HepG2 (cell line): ENCODE measurements around the gene TP53AIP1. TPM values are rescaled to one million over a fixed set of nuclear protein-coding genes. Genes with fewer than 3 reads are reported as not detected.

Experiments used
- ATAC-seq: fragments of 200-7000 bp; cut with Tn5 transposase; 3 replicates; pipeline ENCODE4 v1.9.1; 2020; ENCODE audit warnings: mild to moderate bottlenecking, moderate library complexity
- BruUV-seq: library from RNA; stranded (reverse); fragments of 400-500 nt; replicated peaks from 2 replicates; lab custom pipeline; 2021; lab: Mats Ljungman, UMichigan
- CTCF ChIA-PET: fragments of 300-600 bp; formaldehyde crosslinking; extraction: SDS; loops from one replicate; lab custom pipeline; 2021; ENCODE audit warnings: low total read pairs, inconsistent platforms, low intra/inter-chr PET ratio; lab: Yijun Ruan, JAX
- POLR2A ChIA-PET: fragments of 350-600 bp; sonication (Branson Sonifier 250); formaldehyde crosslinking; loops from one replicate; lab custom pipeline; 2020; ENCODE audit warnings: antibody characterized with exemption, inconsistent platforms; lab: Yijun Ruan, JAX
- DNase-seq: peaks from one replicate; pipeline ENCODE4 v3.0.0-alpha.2; 2015; ENCODE audit warnings: low spot score
- FAIRE-seq: peaks from 3 replicates; lab custom pipeline; 2011; peaks lifted over from hg19 to GRCh38; lab: Jason Lieb, UNC
- H2AFZ ChIP-seq: one replicate; pipeline ENCODE4 v1.6.1; 2011; ENCODE audit warnings: low read length, inconsistent platforms
- H3K27ac ChIP-seq: fragments of 300-600 bp; 3 replicates; pipeline ENCODE4 v1.8.0; 2011; ENCODE audit warnings: mixed run types, mild to moderate bottlenecking, mixed read lengths, low read length, inconsistent platforms; ENCODE audit not compliant: insufficient read depth; ENCODE audit errors: extremely low read length
- H3K27me3 ChIP-seq, 2 experiments: fragments of 200-600 bp in 1 of 2; 2 replicates in 1 of 2; 3 replicates in 1 of 2; pipeline versions ENCODE4 v1.6.0 to v1.8.0; 2011; ENCODE audit warnings: low read length in 2 of 2, mild to moderate bottlenecking in 2 of 2, moderate library complexity in 2 of 2, inconsistent platforms in 1 of 2; ENCODE audit not compliant: insufficient read depth in 2 of 2, control insufficient read depth in 1 of 2
- H3K36me3 ChIP-seq, 2 experiments: fragments of 200-600 bp in 1 of 2; replicated peaks in 1 of 2; 2 replicates in 1 of 2; 3 replicates in 1 of 2; pipeline versions ENCODE4 v1.5.1 to v1.8.0; 2011; ENCODE audit warnings: low read length in 2 of 2, inconsistent platforms in 1 of 2; ENCODE audit not compliant: insufficient read depth in 2 of 2, control insufficient read depth in 1 of 2
- H3K4me1 ChIP-seq: 2 replicates; pipeline ENCODE4 v1.5.1; 2012; ENCODE audit warnings: low read length, inconsistent platforms; ENCODE audit not compliant: insufficient read depth
- H3K4me2 ChIP-seq: 2 replicates; pipeline ENCODE4 v1.6.0; 2011; ENCODE audit warnings: low read depth, low read length, inconsistent platforms
- H3K4me3 ChIP-seq, 3 experiments: fragments of 200-600 bp in 1 of 3; sonication (generic), shearing (Covaris generic) in 1 of 3; replicated peaks in 1 of 3; 2 replicates each; pipeline ENCODE4 v1.5.1; 2011 to 2016; ENCODE audit warnings: low read length in 3 of 3, inconsistent platforms in 2 of 3, low read depth in 2 of 3, mild to moderate bottlenecking in 2 of 3, control low read depth in 1 of 3, mixed read lengths in 1 of 3; ENCODE audit not compliant: insufficient read depth in 1 of 3
- H3K79me2 ChIP-seq: one replicate; pipeline ENCODE4 v1.6.1; 2011; ENCODE audit warnings: low read length, inconsistent platforms; ENCODE audit not compliant: insufficient read depth
- H3K9ac ChIP-seq: 2 replicates; pipeline ENCODE4 v1.6.0; 2011; ENCODE audit warnings: mild to moderate bottlenecking, low read depth, low read length, inconsistent platforms; ENCODE audit not compliant: insufficient read depth
- H3K9me3 ChIP-seq: 2 replicates; pipeline ENCODE4 v1.5.1; 2012; ENCODE audit warnings: mild to moderate bottlenecking, low read length
- H4K20me1 ChIP-seq: 2 replicates; pipeline ENCODE4 v1.6.0; 2011; ENCODE audit warnings: inconsistent platforms, mild to moderate bottlenecking, low read length, moderate library complexity; ENCODE audit not compliant: insufficient read depth
- GZF1 ChIP-seq: sonication (generic); formaldehyde crosslinking; IDR thresholded peaks from 2 replicates; pipeline ENCODE4 v1.5.1; 2020; ENCODE audit warnings: mild to moderate bottlenecking, missing genetic modification reagents
- HNRNPL ChIP-seq: fragments of 200-400 bp; formaldehyde crosslinking; IDR thresholded peaks from 2 replicates; pipeline ENCODE4 v1.6.1; 2017; ENCODE audit warnings: mild to moderate bottlenecking, low read depth, low read length
- KAT2B ChIP-seq: fragments of 150-350 bp; IDR thresholded peaks from 2 replicates; pipeline ENCODE4 v1.6.1; 2014; ENCODE audit warnings: low read depth, low read length, borderline replicate concordance
- MBD4 ChIP-seq: IDR thresholded peaks from 2 replicates; pipeline ENCODE4 v1.6.1; 2012; ENCODE audit warnings: low read length, inconsistent platforms, borderline replicate concordance
- NONO ChIP-seq, 2 experiments: fragments of 450-650 bp in 1 of 2; sonication (generic) in 1 of 2; formaldehyde crosslinking in 1 of 2; IDR thresholded peaks in 1 of 2; conservative IDR thresholded peaks in 1 of 2; 2 replicates each; pipeline versions ENCODE4 v1.6.1 to v1.8.0; 2017 to 2022; ENCODE audit warnings: mild to moderate bottlenecking in 1 of 2, missing genetic modification reagents in 1 of 2, moderate library complexity in 1 of 2
- TCF12 ChIP-seq, 2 experiments: fragments of 450-650 bp in 1 of 2; sonication (generic) in 1 of 2; formaldehyde crosslinking in 1 of 2; IDR thresholded peaks; 2 replicates each; pipeline versions ENCODE4 v1.6.1 to v1.8.0; 2017 to 2022; ENCODE audit warnings: antibody characterized with exemption in 1 of 2, mild to moderate bottlenecking in 1 of 2, missing genetic modification reagents in 1 of 2, moderate library complexity in 1 of 2
- ZBTB46 ChIP-seq: sonication (generic); formaldehyde crosslinking; IDR thresholded peaks from 2 replicates; pipeline ENCODE4 v1.4.0; 2020; ENCODE audit warnings: mild to moderate bottlenecking, missing genetic modification reagents, borderline replicate concordance
- ZNF101 ChIP-seq: sonication (generic); formaldehyde crosslinking; IDR thresholded peaks from 2 replicates; pipeline ENCODE4 v1.4.0; 2020; ENCODE audit warnings: mild to moderate bottlenecking, low read depth, missing genetic modification reagents, borderline replicate concordance
- ZNF572 ChIP-seq: sonication (generic); formaldehyde crosslinking; IDR thresholded peaks from 2 replicates; pipeline ENCODE4 v1.5.1; 2020; ENCODE audit warnings: mild to moderate bottlenecking, missing genetic modification reagents
- ZNF761 ChIP-seq: sonication (generic); formaldehyde crosslinking; conservative IDR thresholded peaks from 2 replicates; pipeline ENCODE4 v1.4.0; 2020; ENCODE audit warnings: mild to moderate bottlenecking, missing genetic modification reagents
- ZNF878 ChIP-seq: sonication (generic); formaldehyde crosslinking; IDR thresholded peaks from 2 replicates; pipeline ENCODE4 v1.8.1; 2023; ENCODE audit warnings: mild to moderate bottlenecking, missing genetic modification reagents, moderate library complexity
- WGBS: methylation state at CpG from one replicate; pipeline ENCODE4 v1.1.6; 2017; ENCODE audit warnings: low lambda C conversion rate; 5-methylcytosine and 5-hydroxymethylcytosine counted together
- in situ Hi-C: cut with HindIII; loops from 2 replicates; pipeline ENCODE4 v1.10.0; 2017; ENCODE audit warnings: low pct_unique_long_range_greater_than_20kb; ENCODE audit not compliant: extremely low pct_ligation_motif_present
- intact Hi-C: fragments of 100-400 bp; cut with micrococcal nuclease; formaldehyde crosslinking; loops from one replicate; pipeline ENCODE4 v1.10.0; 2022; ENCODE audit not compliant: unreplicated experiment
- polyA plus RNA-seq, 8 experiments: library from polyadenylated mRNA; depleted of rRNA in 3 of 8; stranded (reverse) in 7 of 8; unstranded in 1 of 8; fragments of >200 nt; fragmentation: Illumina TruSeq in 4 of 8; extraction: Trizol in 4 of 8; gene quantifications; 2 replicates each; pipeline versions ENCODE4 v1.2.1 to v1.2.3, GENCODE V29; 2011 to 2016; ENCODE audit warnings: low read depth in 4 of 8, missing spikeins in 1 of 8, mixed read lengths in 1 of 8; ENCODE audit not compliant: insufficient read depth in 1 of 8
- total RNA-seq, 5 experiments: library from RNA; depleted of rRNA; stranded (reverse); fragments of >200 nt; fragmentation: Illumina TruSeq; extraction: Trizol; gene quantifications; 2 replicates each; pipeline ENCODE4 v1.2.3, GENCODE V29; 2016; ENCODE audit warnings: low read depth in 1 of 5
- TF ChIP-seq, protein P1 (sequence below): IDR thresholded peaks from 2 replicates; pipeline ENCODE4 v1.6.1; 2018; ENCODE audit warnings: missing genetic modification reagents

TP53AIP1 gene
- total and polyA plus RNA-seq, 2 of the 13 experiments (the other 11 are each of a cell fraction or from before 2014, with no cell fraction given): 0.11 TPM; not detected in 1

GRCh38 chr11:128900468-128900867 is 42.2 kb downstream of the TP53AIP1 start:
- Histone ChIP-seq H3K79me2 (no peaks in the 10 kb centered on the region), H3K36me3 (no peaks in the 10 kb centered on the region), H3K27me3 (peaks cover 2 to 16% of the 10 kb centered on the region in 2 experiments; a peak in 2 of 5 replicates), H3K9me3 (no peaks in the 10 kb centered on the region), H4K20me1 (no peaks in the 10 kb centered on the region), H3K4me3 (no peak overlapping the region), H3K9ac (no peak overlapping the region), H3K4me1 (no peaks in the 10 kb centered on the region), H3K27ac (no peak overlapping the region), H2AFZ (no peak overlapping the region), H3K4me2 (no peak overlapping the region)
- ATAC-seq (no peak), FAIRE-seq (no peak), DNase-seq (no peak)
- BruUV-seq: no TSS peak
- intact Hi-C loops: no loop called here
- in situ Hi-C loops: no loop called here
- ChIA-PET CTCF (no interaction called here), POLR2A (no interaction called here)
- TF ChIP-seq GZF1 (no peak), ZBTB46 (CRISPR knock-in tag) (no peak), ZNF572 (CRISPR knock-in tag) (no peak), MBD4 (no peak), TCF12 (IDR thresholded peaks at IDR 0.05) (no peak), TCF12 (CRISPR knock-in tag; IDR thresholded peaks at IDR 0.05) (no peak), ZNF878 (CRISPR knock-in tag) (no peak), HNRNPL (no peak), ZNF101 (no peak), NONO (IDR thresholded peaks at IDR 0.05) (no peak), NONO (CRISPR knock-in tag; conservative IDR thresholded peaks at IDR 0.05) (no peak), ZNF761 (CRISPR knock-in tag) (no peak), KAT2B (no peak)
- TF ChIP-seq, protein P1, sequence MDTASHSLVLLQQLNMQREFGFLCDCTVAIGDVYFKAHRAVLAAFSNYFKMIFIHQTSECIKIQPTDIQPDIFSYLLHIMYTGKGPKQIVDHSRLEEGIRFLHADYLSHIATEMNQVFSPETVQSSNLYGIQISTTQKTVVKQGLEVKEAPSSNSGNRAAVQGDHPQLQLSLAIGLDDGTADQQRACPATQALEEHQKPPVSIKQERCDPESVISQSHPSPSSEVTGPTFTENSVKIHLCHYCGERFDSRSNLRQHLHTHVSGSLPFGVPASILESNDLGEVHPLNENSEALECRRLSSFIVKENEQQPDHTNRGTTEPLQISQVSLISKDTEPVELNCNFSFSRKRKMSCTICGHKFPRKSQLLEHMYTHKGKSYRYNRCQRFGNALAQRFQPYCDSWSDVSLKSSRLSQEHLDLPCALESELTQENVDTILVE: no peak
- WGBS: 10% methylated on average over 4 of the region's 4 CpGs
